HTERT RPE-1 (cell line): Measurements from ENCODE around the gene ARHGEF10L.

Experiments used
- in situ Hi-C: fragments of 300-500 bp; cut with MboI; formaldehyde crosslinking; loops from 4 replicates; pipeline ENCODE4 v1.14.3; 2020; ENCODE audit warnings: low sequenced_read_pairs

The ARHGEF10L gene

GRCh38 chr1:17588048-17588871 is 48.8 kb downstream of the ARHGEF10L start:
- in situ Hi-C loops = no loop called here

DNA sequence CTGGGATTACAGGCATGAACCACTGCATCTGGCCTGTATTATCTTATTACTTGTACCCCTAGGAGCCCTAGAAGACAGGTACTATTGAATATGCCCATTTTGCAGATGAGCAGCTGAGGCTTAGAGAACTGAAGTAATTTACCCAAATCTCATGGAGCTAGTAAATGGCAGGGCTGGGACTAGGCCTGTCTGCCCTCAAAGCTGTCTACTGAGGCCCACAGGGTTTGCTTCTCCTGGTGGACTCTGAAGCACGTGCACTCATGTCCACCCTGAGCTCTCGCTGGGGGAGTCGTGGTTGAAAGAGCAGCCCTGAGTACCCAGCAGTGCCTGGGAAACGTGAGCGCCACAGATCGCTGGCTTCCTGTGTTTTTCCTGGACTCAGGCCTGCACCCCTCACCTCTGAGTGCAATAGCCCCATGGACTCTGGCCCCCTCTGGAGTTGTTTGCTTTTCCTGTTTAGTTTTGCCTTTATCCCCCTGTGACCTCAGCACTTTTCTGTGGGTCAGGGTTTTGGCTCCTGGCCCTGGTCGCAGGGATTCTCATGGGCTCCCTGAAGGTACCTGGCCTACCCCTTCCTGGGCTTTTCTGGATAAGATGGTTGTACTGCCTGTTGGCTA is 52.4 kb downstream of the ARHGEF10L start:
- in situ Hi-C loops = no loop called here

DNA sequence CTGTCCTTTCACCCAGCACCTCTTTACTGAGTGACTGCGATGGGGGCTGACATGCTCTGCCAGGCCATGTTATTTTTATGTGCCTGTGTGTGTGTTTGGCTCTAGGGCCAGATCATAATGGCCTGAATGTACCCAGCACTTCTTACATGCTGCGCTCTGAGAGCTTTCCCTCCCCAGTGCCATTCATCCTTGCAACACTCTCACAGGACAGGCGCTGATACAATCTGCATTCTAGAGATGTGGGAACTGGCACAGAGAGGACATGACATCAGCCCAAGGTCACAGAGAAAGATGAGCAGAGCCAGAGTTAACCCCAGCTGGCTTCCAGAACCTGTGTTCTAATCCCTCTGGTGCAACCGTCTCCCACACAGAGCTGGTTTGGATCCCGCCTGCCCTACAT is 54.5 kb downstream of the ARHGEF10L start:
- in situ Hi-C loops = no loop called here

DNA sequence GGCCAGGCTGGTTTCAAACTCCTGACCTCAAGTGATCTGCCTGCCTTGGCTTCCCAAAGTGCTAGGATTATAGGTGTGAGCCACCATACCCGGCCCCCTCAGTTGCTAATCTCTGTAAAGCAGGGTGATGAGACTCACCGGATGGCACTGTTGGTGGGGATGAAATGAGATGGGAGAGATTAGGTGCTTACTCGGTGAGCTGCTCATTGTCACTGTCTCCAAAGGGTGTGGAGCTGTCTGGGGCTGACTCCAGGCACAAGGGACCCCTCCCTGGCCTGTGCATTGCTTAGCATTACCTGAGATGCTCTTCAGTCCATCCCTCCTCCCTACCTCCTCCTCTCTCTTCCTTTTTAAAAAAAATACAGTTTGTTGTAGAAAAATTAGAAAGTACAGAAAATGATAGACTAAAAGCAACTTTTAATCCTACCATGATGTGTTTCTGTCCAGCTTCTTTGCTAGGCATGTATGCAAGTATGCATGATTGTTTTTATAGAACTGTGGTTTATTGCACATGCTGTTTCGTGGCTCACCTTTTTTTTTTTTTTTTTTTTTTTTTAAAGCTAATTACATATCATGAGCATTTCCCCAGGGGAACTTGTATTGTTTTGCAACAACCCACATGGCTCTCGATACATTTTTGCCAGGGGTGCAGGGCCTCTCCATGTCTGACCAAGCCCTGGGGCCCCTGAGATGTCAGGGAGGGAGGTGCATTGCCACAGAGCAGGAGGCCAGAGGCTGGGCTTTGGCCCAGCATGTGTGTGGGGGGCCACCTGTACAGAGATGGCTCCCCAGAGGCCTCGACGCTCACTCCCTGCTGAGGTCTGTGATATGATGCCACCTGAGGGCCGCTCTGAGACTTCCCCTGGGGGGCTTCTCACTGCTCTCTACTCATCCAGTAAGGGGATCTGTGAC is 55.4 kb downstream of the ARHGEF10L start:
- in situ Hi-C loops = no loop called here

GRCh38 chr1:17595602-17595925 is 56.1 kb downstream of the ARHGEF10L start:
- in situ Hi-C loops = no loop called here

GRCh38 chr1:17596186-17596585 is 56.7 kb downstream of the ARHGEF10L start:
- in situ Hi-C loops = no loop called here

- in situ Hi-C loops = no loop called here
Observed at GRCh38 chr1:17596651-17597509, 57.4 kb downstream of the ARHGEF10L start.

DNA sequence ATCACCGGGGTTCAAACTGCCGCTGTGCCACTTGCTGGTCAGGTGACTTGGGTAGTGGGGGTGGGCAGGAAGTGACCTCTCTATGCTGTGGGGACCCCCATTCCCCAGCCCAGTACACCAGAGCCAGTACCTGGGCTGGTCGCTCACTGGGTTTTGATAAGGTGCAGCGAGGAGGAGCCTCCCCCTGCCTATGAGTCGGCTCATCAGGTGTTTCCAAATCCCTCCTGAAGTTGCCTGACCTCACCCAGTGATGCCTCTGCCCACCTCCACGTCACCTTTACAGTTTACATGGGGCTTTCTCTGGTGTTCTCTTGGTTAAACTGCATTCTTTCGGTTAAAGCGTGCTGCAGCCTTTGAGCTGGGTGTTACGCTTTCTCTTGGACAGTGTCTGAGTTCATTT is 58.2 kb downstream of the ARHGEF10L start:
- in situ Hi-C loops = no loop called here

- in situ Hi-C loops = no loop called here
Observed at GRCh38 chr1:17598251-17598650, 58.8 kb downstream of the ARHGEF10L start.

DNA sequence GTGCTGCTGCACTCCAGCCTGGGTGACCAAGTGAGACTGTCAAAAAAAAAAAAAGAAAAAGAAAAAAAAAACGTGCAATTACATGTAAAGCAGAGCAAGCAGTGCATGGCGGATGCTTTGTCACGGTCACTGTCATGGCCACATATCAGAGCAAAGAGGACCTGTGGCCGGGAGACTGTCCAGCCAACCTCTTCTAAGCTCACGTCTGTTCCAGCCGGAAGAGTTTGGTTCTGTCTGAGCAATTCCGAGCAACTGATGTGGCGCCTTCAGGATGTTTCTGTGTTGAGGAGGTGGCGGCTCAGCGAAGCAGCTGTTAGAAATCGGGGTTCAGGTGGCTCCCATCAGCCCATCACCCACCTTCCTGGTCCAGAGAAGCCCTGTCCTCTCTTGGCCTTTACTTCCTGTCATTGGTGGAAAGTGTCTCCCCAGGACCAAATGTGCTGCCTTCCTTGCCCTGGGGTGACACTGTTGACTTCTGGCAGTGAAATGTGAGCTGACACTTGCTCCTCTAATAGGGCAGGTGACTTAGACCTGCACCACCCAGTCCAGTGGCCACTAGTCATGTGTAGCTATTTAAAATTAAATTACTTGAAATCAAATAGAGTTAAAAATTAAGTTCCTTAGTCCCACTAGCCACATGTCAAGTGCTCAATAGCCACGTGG is 59.9 kb downstream of the ARHGEF10L start:
- in situ Hi-C loops = no loop called here

- in situ Hi-C loops = loop anchor here (10.0 kb wide), 1 partner anchor 95 kb away; no protein-coding TSS in a partner anchor
Observed at GRCh38 chr1:17599954-17600300, 60.4 kb downstream of the ARHGEF10L start.

- in situ Hi-C loops = loop anchor here (10.0 kb wide), 1 partner anchor 96 kb away; no protein-coding TSS in a partner anchor
Observed at GRCh38 chr1:17600321-17600720, 60.8 kb downstream of the ARHGEF10L start.

DNA sequence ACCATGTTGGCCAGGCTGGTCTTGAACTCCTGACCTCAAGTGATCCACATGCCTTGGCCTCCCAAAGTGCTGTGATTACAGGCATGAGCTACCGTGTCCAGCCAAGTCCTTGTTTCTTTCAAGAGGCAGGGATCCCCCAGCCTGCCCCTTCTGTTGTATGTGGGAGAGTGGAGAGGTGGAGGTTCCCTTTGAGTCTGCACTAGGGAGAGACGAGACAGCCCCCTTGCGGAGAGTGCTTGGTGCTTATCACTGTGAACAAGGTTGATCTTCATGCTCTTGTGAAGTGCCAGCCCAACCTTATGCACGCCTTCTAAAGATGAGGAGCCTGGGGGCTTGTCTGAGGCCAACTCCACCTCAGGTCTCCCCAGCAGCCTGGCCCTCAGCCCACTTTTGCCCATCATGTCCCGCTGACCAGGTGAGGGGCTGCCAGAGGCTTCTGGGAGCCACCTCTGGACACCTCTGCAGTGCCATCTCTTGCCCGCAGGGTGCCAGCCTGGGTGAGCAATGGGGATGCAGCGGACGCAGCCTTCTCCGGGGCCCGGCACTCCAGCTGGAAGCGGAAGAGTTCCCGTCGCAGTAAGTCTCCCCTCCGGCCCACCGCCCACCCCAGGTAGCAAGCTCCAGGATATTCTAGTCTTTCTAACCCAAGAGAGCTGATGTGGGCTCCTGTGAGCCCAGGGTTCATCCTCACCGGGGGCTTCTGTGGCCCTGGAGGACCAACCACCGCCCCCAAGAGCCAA is 62.3 kb downstream of the ARHGEF10L start:
- in situ Hi-C loops = loop anchor here (10.0 kb wide), 1 partner anchor 97 kb away; no protein-coding TSS in a partner anchor

DNA sequence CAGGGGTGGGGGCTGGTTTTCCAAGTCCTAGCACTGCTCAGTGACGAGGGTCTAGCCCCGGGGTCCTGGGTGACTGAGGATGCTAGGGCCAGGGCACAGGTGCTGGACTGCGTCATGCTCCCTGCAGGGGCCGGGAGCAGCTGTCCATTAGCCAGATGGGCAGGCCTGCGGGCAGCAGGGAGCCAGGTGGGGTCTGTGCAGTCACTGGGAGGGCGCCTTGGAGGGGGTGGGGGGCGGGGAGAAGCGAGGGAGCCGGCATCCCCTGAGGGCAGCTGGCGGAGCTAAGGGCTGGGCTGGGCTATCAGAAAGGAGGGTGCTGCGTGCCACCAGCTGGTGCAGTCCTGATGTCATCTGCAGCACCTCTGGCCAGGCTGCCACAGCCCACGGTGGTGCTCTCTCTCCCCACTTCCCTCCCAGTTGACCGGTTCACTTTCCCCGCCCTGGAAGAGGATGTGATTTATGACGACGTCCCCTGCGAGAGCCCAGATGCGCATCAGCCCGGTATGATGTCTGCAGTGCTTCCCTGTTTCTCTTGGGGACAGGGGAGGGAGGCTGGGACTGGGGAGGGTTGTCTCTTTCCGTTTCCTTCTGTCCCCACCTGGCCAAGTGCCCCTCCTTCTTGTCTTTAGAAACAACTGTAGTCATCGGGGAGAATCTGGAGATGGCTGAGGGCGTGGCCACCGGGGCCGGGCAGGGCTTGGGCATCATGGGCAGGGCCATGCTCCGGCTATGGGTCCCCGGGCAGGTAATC is 63.8 kb downstream of the ARHGEF10L start:
- in situ Hi-C loops = loop anchor here (10.0 kb wide), 1 partner anchor 98 kb away; no protein-coding TSS in a partner anchor

DNA sequence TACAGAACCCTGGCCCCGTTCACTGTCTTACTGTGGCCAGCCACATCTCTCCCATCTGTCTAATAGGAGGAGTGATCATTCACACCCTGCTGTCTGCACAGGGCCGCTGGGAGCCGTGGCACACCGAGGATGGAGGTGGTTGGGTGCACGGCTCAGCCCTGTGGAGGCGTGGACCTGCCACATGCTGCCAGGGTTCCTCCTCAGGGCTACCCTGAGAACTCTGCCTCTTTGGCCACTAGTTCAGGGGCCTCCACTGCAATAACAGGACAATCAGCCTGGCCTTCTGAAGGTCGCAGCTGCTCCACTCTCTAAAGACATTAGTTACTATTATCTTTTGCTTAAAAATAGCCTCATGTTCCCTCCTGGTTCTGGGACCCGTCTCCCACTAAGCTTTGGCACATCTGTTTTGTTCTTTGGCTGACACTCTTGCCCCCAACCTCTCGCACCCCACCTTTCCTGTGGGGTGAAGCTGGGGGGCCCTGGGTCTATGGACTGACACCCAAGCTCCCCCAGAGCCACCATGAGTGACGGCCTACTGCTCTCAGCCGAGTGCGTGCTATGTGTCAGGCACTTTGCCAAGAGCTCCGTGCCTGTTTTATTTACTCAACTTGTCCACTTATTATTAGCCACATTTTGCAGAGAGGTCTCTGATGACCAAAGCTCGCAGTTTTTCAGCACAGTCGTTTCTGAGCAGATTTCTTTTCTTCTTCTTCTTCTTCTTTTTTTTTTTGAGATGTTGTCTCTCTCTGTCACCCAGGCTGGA is 66.3 kb downstream of the ARHGEF10L start:
- in situ Hi-C loops = loop anchor here (10.0 kb wide), 1 partner anchor 101 kb away; no protein-coding TSS in a partner anchor

DNA sequence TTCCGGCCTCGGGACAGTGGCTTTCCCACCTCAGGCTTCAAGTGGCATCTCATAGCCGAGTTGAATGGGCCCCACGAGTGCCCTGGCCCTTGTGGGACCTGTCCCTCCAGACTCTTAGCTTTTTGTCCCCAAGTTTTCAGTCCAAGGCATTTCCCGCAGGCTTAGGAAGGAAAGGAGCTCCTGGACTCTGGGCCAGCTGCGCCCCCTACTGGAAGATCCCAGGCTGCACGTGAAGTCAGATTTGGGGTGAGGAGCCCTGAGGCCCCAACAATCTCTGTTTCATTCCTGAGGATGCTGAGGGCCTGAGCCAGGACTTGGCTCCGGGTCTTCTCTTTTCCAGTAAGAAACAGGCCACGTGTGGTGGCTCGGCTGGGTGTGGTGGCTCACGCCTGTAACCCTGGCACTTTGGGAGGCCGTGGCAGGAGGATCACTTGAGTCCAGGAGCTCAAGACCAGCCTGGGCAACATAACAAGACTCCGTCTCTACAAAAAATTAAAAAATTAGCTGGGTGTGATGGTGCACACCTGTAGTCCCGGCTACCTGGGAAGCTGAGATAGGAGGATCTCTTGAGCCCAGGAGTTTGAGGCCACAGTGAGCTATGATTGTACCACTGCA is 67.4 kb downstream of the ARHGEF10L start:
- in situ Hi-C loops = loop anchor here (10.0 kb wide), 1 partner anchor 102 kb away; no protein-coding TSS in a partner anchor
